ENCODE data around the gene SLC2A1. TPM values are rescaled to one million over a fixed set of nuclear protein-coding genes. Genes with fewer than 3 reads are reported as not detected.
A peak's percentile ranks its signal among the peaks of the same experiment; 100 is the strongest.
"Not testable (repeated sequence)": the region's sequence is repeated elsewhere in the genome, so short reads cannot be mapped to it uniquely, and the experiment has no call there.

Gene SLC2A1
- total RNA-seq, 5 donors from 2014 or later (not counting 1 experiment from before 2014, with no cell fraction given) = 72.0 to 91.7 (median 83.9) TPM

- not testable (repeated sequence) for H3K27ac ChIP-seq (ENCODE audit: low read length); H3K4me3 Mint-ChIP-seq; H3K27me3 ChIP-seq (replicated peaks in 1 of 2; ENCODE audit: control insufficient read depth in 2 of 2, extremely low read depth in 1 of 2, insufficient read depth in 2 of 2, low read length in 1 of 2); H3K36me3 Mint-ChIP-seq; DNase-seq; H3K27ac Mint-ChIP-seq; H3K9me3 Mint-ChIP-seq; H3K36me3 ChIP-seq (ENCODE audit: control insufficient read depth in 2 of 2, extremely low read depth in 1 of 2, insufficient read depth in 1 of 2, low read length in 1 of 2); H3K9me3 ChIP-seq; H3K27me3 Mint-ChIP-seq; H3K4me3 ChIP-seq (ENCODE audit: control insufficient read depth in 1 of 2, extremely low read depth in 1 of 2, low read length in 1 of 2); ATAC-seq (replicated peaks in 1 of 4); H3K4me1 ChIP-seq (ENCODE audit: control insufficient read depth in 1 of 2, extremely low read depth in 1 of 2, insufficient read depth in 2 of 2, low read length in 2 of 2)
- ChIA-PET POLR2A (interaction anchor here (0.6 to 0.7 kb wide), 2 partner anchors 25 to 72 kb away, joined by 4 to 7 read pairs; no protein-coding TSS in a partner anchor), CTCF (interaction anchor here in 1 of 2 donors (0.7 to 0.9 kb wide), 5 partner anchors 24 to 1733 kb away, joined by 3 to 4 read pairs (median 3); no protein-coding TSS in a partner anchor)
- WGBS (ENCODE audit: insufficient coverage) = no CpG with 5 or more reads among the region's 5 CpGs
- H3K4me1 Mint-ChIP-seq = peaks cover 10 to 18% (median 18%) of the 10 kb centered on the region in 3 donors
Measured at GRCh38 chr1:42919651-42920050, 39.0 kb downstream of the SLC2A1 start.

GRCh38 chr1:42917241-42917495, 41.5 kb downstream of the SLC2A1 start:
- DNase-seq = no peak
- Mint-ChIP-seq H3K27me3 (no peaks in the 10 kb centered on the region), H3K36me3 (no peaks in the 10 kb centered on the region), H3K4me1 (peaks cover 0 to 4% (median 4%) of the 10 kb centered on the region in 3 donors), H3K27ac (no peak overlapping the region), H3K9me3 (peaks cover 0 to 7% (median 5%) of the 10 kb centered on the region in 3 donors), H3K4me3 (no peak overlapping the region)
- Histone ChIP-seq H3K27me3 (replicated peaks in 1 of 2; ENCODE audit: control insufficient read depth in 2 of 2, extremely low read depth in 1 of 2, insufficient read depth in 2 of 2, low read length in 1 of 2) (peaks cover 0 to 6% of the 10 kb centered on the region in 2 experiments), H3K4me3 (ENCODE audit: control insufficient read depth in 1 of 2, extremely low read depth in 1 of 2, low read length in 1 of 2) (no peak overlapping the region), H3K27ac (ENCODE audit: low read length) (no peak overlapping the region), H3K9me3 (no peaks in the 10 kb centered on the region), H3K4me1 (ENCODE audit: control insufficient read depth in 1 of 2, extremely low read depth in 1 of 2, insufficient read depth in 2 of 2, low read length in 2 of 2) (no peaks in the 10 kb centered on the region), H3K36me3 (ENCODE audit: control insufficient read depth in 2 of 2, extremely low read depth in 1 of 2, insufficient read depth in 1 of 2, low read length in 1 of 2) (no peaks in the 10 kb centered on the region)
- ChIA-PET POLR2A (no interaction called here), CTCF (interaction anchor here (0.6 to 7.6 kb wide), 5 partner anchors 19 to 157 kb away, joined by 3 to 290 read pairs (median 8); no protein-coding TSS in a partner anchor)
- 96% methylated on average over 11 of the region's 15 CpGs for WGBS (ENCODE audit: insufficient coverage)
- ATAC-seq (replicated peaks in 1 of 4) = no peak

- H3K27ac Mint-ChIP-seq = no peak overlapping the region
- WGBS (ENCODE audit: insufficient coverage) = 75% methylated on average over 1 of the region's 3 CpGs
- ATAC-seq (replicated peaks in 1 of 4) = no peak
Measured at GRCh38 chr1:42915456-42915855, 43.2 kb downstream of the SLC2A1 start.

GRCh38 chr1:42914092-42914627, 44.5 kb downstream of the SLC2A1 start:
- Mint-ChIP-seq H3K27me3 (no peaks in the 10 kb centered on the region), H3K27ac (no peak overlapping the region), H3K4me3 (no peak overlapping the region), H3K36me3 (no peaks in the 10 kb centered on the region), H3K9me3 (peaks cover 0 to 7% (median 5%) of the 10 kb centered on the region in 3 donors), H3K4me1 (peaks cover 0 to 4% (median 4%) of the 10 kb centered on the region in 3 donors)
- no peaks in the 10 kb centered on the region for H3K4me1 ChIP-seq (ENCODE audit: control insufficient read depth in 1 of 2, extremely low read depth in 1 of 2, insufficient read depth in 2 of 2, low read length in 2 of 2)
- peaks cover 0 to 6% of the 10 kb centered on the region in 2 experiments for H3K27me3 ChIP-seq (replicated peaks in 1 of 2; ENCODE audit: control insufficient read depth in 2 of 2, extremely low read depth in 1 of 2, insufficient read depth in 2 of 2, low read length in 1 of 2)
- H3K4me3 ChIP-seq (ENCODE audit: control insufficient read depth in 1 of 2, extremely low read depth in 1 of 2, low read length in 1 of 2) = no peak overlapping the region
- ChIA-PET CTCF (interaction anchor here (0.5 to 7.6 kb wide), 10 partner anchors 8 to 500 kb away, joined by 3 to 290 read pairs (median 4); partner anchors contain the start of gene ZNF691 (in 1 of the 2)), POLR2A (no interaction called here)
- H3K9me3 ChIP-seq = no peaks in the 10 kb centered on the region
- no peak overlapping the region for H3K27ac ChIP-seq (ENCODE audit: low read length)
- DNase-seq = no peak
- no peak for ATAC-seq (replicated peaks in 1 of 4)
- H3K36me3 ChIP-seq (ENCODE audit: control insufficient read depth in 2 of 2, extremely low read depth in 1 of 2, insufficient read depth in 1 of 2, low read length in 1 of 2) = no peaks in the 10 kb centered on the region
- no CpG with 5 or more reads among the region's 2 CpGs for WGBS (ENCODE audit: insufficient coverage)

More at GRCh38 chr1:42915456-42915855, 43.2 kb downstream of the SLC2A1 start:
- H3K4me1 ChIP-seq (ENCODE audit: control insufficient read depth in 1 of 2, extremely low read depth in 1 of 2, insufficient read depth in 2 of 2, low read length in 2 of 2) = no peaks in the 10 kb centered on the region
- H3K36me3 Mint-ChIP-seq = no peaks in the 10 kb centered on the region
- DNase-seq = no peak
- H3K4me3 ChIP-seq (ENCODE audit: control insufficient read depth in 1 of 2, extremely low read depth in 1 of 2, low read length in 1 of 2) = no peak overlapping the region
- H3K27ac ChIP-seq (ENCODE audit: low read length) = no peak overlapping the region
- POLR2A ChIA-PET = interaction anchor here in 1 of 2 donors (1.0 kb wide), 1 partner anchor 158 kb away, joined by 3 read pairs; no protein-coding TSS in a partner anchor
- peaks cover 0 to 6% of the 10 kb centered on the region in 2 experiments for H3K27me3 ChIP-seq (replicated peaks in 1 of 2; ENCODE audit: control insufficient read depth in 2 of 2, extremely low read depth in 1 of 2, insufficient read depth in 2 of 2, low read length in 1 of 2)
- no peak overlapping the region for H3K4me3 Mint-ChIP-seq
- H3K9me3 Mint-ChIP-seq = peaks cover 0 to 7% (median 5%) of the 10 kb centered on the region in 3 donors
- H3K27me3 Mint-ChIP-seq = no peaks in the 10 kb centered on the region
- peaks cover 0 to 4% (median 4%) of the 10 kb centered on the region in 3 donors for H3K4me1 Mint-ChIP-seq
- no peaks in the 10 kb centered on the region for H3K9me3 ChIP-seq
- CTCF ChIA-PET = interaction anchor here (0.6 to 7.6 kb wide), 6 partner anchors 69 to 261 kb away, joined by 3 to 290 read pairs (median 4); partner anchors contain the start of gene ZNF691 (in 1 of the 2)
- H3K36me3 ChIP-seq (ENCODE audit: control insufficient read depth in 2 of 2, extremely low read depth in 1 of 2, insufficient read depth in 1 of 2, low read length in 1 of 2) = no peaks in the 10 kb centered on the region

GRCh38 chr1:42913426-42914091, 45.1 kb downstream of the SLC2A1 start:
- no peak overlapping the region for H3K4me3 Mint-ChIP-seq
- DNase-seq (peak in 30 of 35 experiments; percentile 30 to 87 (median 57)), ATAC-seq (replicated peaks in 1 of 4) (peak; percentile 66 to 84 (median 78))
- Histone ChIP-seq H3K4me3 (ENCODE audit: control insufficient read depth in 1 of 2, extremely low read depth in 1 of 2, low read length in 1 of 2) (no peak overlapping the region), H3K9me3 (no peaks in the 10 kb centered on the region), H3K4me1 (ENCODE audit: control insufficient read depth in 1 of 2, extremely low read depth in 1 of 2, insufficient read depth in 2 of 2, low read length in 2 of 2) (no peaks in the 10 kb centered on the region), H3K36me3 (ENCODE audit: control insufficient read depth in 2 of 2, extremely low read depth in 1 of 2, insufficient read depth in 1 of 2, low read length in 1 of 2) (no peaks in the 10 kb centered on the region), H3K27me3 (replicated peaks in 1 of 2; ENCODE audit: control insufficient read depth in 2 of 2, extremely low read depth in 1 of 2, insufficient read depth in 2 of 2, low read length in 1 of 2) (peaks cover 0 to 6% of the 10 kb centered on the region in 2 experiments), H3K27ac (ENCODE audit: low read length) (no peak overlapping the region)
- no peaks in the 10 kb centered on the region for H3K36me3 Mint-ChIP-seq
- H3K9me3 Mint-ChIP-seq = peaks cover 0 to 7% (median 5%) of the 10 kb centered on the region in 3 donors
- CTCF ChIA-PET = interaction anchor here (0.5 to 7.6 kb wide), 22 partner anchors 8 to 501 kb away, joined by 3 to 290 read pairs (median 4); partner anchors contain the start of gene ZNF691 (in 1 of the 2)
- H3K27me3 Mint-ChIP-seq = no peaks in the 10 kb centered on the region
- no CpG with 5 or more reads among the region's 5 CpGs for WGBS (ENCODE audit: insufficient coverage)
- no peak overlapping the region for H3K27ac Mint-ChIP-seq
- peaks cover 0 to 4% (median 4%) of the 10 kb centered on the region in 3 donors for H3K4me1 Mint-ChIP-seq
- POLR2A ChIA-PET = interaction anchor here in 1 of 2 donors (0.6 to 1.5 kb wide), 3 partner anchors 82 to 160 kb away, joined by 3 to 8 read pairs (median 4); no protein-coding TSS in a partner anchor

GRCh38 chr1:42910985-42911384, 47.7 kb downstream of the SLC2A1 start:
- no peaks in the 10 kb centered on the region for H3K36me3 Mint-ChIP-seq
- peaks cover 0 to 7% (median 5%) of the 10 kb centered on the region in 3 donors for H3K9me3 Mint-ChIP-seq
- no peak for DNase-seq
- ATAC-seq (replicated peaks in 1 of 4) = no peak
- H3K27ac Mint-ChIP-seq = no peak overlapping the region
- H3K27me3 Mint-ChIP-seq = no peaks in the 10 kb centered on the region
- no peaks in the 10 kb centered on the region for H3K36me3 ChIP-seq (ENCODE audit: control insufficient read depth in 2 of 2, extremely low read depth in 1 of 2, insufficient read depth in 1 of 2, low read length in 1 of 2)
- H3K4me3 Mint-ChIP-seq = no peak overlapping the region
- H3K4me1 Mint-ChIP-seq = peaks cover 0 to 4% (median 4%) of the 10 kb centered on the region in 3 donors
- ChIA-PET CTCF (interaction anchor here (0.5 to 7.6 kb wide), 3 partner anchors 89 to 163 kb away, joined by 3 to 290 read pairs (median 4); no protein-coding TSS in a partner anchor), POLR2A (no interaction called here)
- H3K9me3 ChIP-seq = no peaks in the 10 kb centered on the region
- H3K4me3 ChIP-seq (ENCODE audit: control insufficient read depth in 1 of 2, extremely low read depth in 1 of 2, low read length in 1 of 2) = no peak overlapping the region
- H3K27me3 ChIP-seq (replicated peaks in 1 of 2; ENCODE audit: control insufficient read depth in 2 of 2, extremely low read depth in 1 of 2, insufficient read depth in 2 of 2, low read length in 1 of 2) = peaks cover 0 to 4% of the 10 kb centered on the region in 2 experiments
- H3K4me1 ChIP-seq (ENCODE audit: control insufficient read depth in 1 of 2, extremely low read depth in 1 of 2, insufficient read depth in 2 of 2, low read length in 2 of 2) = no peaks in the 10 kb centered on the region
- H3K27ac ChIP-seq (ENCODE audit: low read length) = no peak overlapping the region

Measured in T-cell (primary cell).